ENCODE data around the gene TTLL8.

Gene TTLL8

GRCh38 chr22:49979587-49980264 is 78.4 kb downstream of the TTLL8 start:
- DNase-seq, result no peak

- no peak for DNase-seq
Observed at GRCh38 chr22:49977578-49977977, 80.5 kb downstream of the TTLL8 start.

GRCh38 chr22:49976439-49977175 is 81.5 kb downstream of the TTLL8 start:
- peak; percentile 64 for DNase-seq

GRCh38 chr22:49975543-49976389 is 82.3 kb downstream of the TTLL8 start:
- peak; percentile 47 for DNase-seq

GRCh38 chr22:49973018-49973961 is 84.8 kb downstream of the TTLL8 start:
- no peak for DNase-seq

GRCh38 chr22:49972163-49973017 is 85.7 kb downstream of the TTLL8 start:
- DNase-seq, result no peak

GRCh38 chr22:49971232-49972162 is 86.6 kb downstream of the TTLL8 start:
- peak; percentile 75 for DNase-seq

GRCh38 chr22:49970528-49971231 is 87.4 kb downstream of the TTLL8 start:
- DNase-seq, result peak; percentile 95

GRCh38 chr22:49969751-49970527 is 88.2 kb downstream of the TTLL8 start:
- no peak for DNase-seq

GRCh38 chr22:49968831-49969661 is 89.1 kb downstream of the TTLL8 start:
- DNase-seq, result no peak
